Cardiac fibroblast (primary cell): ENCODE measurements around the gene TPRG1L.

Source experiments
- DNase-seq, 2 donors: peaks; one replicate each; pipeline versions ENCODE4 v3.0.0 to v3.0.0-alpha.2; 2010; ENCODE audit warnings: low read depth in 2 of 2
- H3K4me3 ChIP-seq, 2 donors: replicated peaks in 1 of 2; 1 replicate in 1 of 2; 2 replicates in 1 of 2; pipeline ENCODE4 v1.5.1; 2011; ENCODE audit warnings: low read depth in 2 of 2, low read length in 2 of 2, mild to moderate bottlenecking in 2 of 2, moderate library complexity in 1 of 2
- TF ChIP-seq, protein P1 (sequence below): IDR thresholded peaks from one replicate; pipeline ENCODE4 v1.5.1; 2011; ENCODE audit warnings: low read depth, mild to moderate bottlenecking, low read length, inconsistent platforms

The TPRG1L gene

DNA sequence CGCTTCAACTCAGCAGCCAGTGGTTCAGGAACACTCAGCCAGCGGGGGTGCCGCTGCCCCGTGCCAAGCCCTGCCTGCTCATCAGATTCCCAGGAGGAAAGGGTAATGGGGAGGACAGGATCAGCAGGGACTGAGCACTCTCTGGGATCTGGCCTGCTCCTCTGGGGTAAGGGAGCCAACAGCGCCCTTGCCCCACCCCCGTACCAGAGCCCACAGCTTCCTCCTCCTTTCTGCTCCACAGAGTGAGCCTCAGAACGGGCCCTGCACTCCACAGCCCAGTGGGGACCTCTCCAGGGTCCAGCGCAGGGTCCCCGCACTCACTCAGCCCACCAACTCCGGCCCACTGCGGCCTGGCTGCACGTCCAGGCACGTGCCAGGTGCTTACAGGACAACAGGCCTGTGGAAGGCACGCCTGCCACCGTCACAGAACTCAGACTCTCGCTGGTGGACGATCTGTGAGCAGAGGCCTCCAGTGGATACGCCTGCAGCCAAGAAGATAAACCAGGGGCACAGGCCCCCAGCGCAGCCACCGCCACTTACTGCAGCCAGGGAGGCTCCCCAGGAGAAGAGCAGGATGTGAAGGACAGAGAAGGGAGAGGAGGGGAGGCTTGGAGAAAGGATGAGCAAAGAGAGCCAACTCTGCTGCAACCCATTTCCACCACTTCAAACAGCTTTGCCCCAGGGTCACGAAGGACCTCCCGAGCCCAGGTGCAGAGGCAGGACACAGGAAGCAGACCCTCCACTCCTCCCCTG is 15.6 kb upstream of the TPRG1L start:
- DNase-seq: no peak
- TF ChIP-seq, protein P1, sequence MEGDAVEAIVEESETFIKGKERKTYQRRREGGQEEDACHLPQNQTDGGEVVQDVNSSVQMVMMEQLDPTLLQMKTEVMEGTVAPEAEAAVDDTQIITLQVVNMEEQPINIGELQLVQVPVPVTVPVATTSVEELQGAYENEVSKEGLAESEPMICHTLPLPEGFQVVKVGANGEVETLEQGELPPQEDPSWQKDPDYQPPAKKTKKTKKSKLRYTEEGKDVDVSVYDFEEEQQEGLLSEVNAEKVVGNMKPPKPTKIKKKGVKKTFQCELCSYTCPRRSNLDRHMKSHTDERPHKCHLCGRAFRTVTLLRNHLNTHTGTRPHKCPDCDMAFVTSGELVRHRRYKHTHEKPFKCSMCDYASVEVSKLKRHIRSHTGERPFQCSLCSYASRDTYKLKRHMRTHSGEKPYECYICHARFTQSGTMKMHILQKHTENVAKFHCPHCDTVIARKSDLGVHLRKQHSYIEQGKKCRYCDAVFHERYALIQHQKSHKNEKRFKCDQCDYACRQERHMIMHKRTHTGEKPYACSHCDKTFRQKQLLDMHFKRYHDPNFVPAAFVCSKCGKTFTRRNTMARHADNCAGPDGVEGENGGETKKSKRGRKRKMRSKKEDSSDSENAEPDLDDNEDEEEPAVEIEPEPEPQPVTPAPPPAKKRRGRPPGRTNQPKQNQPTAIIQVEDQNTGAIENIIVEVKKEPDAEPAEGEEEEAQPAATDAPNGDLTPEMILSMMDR: no peak
- H3K4me3 ChIP-seq: no peak overlapping the region

DNA sequence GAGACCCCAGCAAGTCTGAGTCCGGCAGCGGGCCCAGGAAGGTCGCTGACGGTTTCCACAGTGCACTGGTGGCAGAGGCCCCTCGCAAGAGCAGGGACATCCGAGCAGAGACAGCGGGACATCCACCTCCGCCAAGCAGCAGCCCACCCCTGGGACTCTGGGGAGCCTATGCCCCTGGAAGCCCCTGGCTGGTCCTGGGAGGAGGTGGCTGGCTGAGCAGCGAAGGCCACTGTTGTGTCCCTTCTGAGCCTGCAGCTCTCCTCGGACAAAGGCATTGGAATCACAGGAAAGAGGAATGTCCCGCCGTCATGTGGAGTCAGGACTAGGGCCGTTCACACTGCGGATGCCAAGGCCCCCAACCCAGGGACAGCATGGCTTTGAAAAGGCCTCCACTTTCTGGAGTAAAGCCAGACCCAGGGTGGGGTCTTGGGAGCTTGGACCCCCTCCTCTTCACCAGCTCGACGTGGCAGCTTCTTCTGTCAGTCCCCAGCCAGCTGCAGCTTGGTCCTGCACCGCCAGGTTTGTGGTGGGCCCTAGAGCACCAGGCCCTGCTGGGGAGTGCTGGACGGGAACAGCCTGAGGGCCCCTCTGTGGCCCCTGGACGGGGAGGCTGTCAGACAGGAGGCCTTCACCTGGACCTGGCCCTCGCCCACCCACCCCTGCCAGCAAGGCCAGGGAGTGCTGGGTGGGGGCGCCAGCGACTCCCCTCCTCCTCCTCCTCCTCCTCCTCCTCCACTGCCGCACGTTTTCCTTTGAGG is 14.9 kb upstream of the TPRG1L start:
- TF ChIP-seq, protein P1: no peak
- no peak overlapping the region for H3K4me3 ChIP-seq
- DNase-seq: no peak

GRCh38 chr1:3610527-3611169 is 14.2 kb upstream of the TPRG1L start:
- TF ChIP-seq, protein P1: no peak
- peak; percentile 19 to 46 for DNase-seq
- peak overlapping the region in 1 of 2 donors; percentile 22 for H3K4me3 ChIP-seq

DNA sequence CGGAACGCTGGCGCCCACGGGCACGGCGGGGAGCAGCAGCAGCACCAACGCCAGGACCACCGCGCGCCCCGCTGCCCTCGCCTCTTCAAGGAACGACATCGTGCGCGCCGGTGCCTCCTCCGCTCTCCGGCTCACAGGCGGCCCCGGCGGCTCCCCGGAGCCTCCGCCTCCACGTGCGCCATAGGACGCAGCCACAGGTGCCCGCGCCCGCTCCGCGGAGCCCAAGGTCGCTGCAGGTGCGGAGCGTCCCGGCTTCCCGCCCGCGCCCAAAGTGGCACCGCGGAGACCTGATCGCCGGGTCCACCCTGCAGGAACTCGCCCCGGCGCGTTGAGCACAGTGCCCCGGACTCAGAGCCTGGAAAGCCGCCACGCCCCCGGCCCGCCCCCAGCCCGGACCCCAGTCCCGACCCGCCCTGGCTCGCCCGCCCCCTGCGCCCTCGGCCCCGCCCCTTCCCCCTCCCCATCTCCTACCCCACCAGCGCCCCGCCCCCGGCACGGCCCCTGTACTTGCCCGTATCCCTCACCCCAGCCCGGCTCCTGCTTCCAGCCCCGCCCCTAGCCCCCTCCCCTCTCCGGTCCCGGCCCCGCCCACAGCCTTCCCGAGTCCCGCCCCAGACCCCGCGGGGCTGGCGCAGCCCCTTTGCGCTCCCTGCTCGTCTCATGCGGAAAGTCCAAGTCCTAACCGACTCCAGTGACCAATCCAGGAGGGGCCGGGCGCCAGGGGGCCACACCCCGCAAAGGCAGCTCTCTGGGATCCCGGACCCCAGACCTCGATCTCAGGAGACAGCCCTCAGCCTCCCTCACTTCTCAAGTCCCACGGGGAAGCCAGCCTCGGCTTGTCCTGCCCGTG is 13.4 kb upstream of the TPRG1L start, which contains the start of gene MEGF6:
Gene MEGF6, minus strand, starts transcription at position 339 of the 850 bp plus-strand sequence. Its CDS starts 240 bp downstream, at position 99.
- TF ChIP-seq, protein P1: no peak
- H3K4me3 ChIP-seq: peak within 1 kb of the TSS in 1 of 2 donors; percentile 22
- peak in 1 of 2 donors; percentile 66 for DNase-seq

DNA sequence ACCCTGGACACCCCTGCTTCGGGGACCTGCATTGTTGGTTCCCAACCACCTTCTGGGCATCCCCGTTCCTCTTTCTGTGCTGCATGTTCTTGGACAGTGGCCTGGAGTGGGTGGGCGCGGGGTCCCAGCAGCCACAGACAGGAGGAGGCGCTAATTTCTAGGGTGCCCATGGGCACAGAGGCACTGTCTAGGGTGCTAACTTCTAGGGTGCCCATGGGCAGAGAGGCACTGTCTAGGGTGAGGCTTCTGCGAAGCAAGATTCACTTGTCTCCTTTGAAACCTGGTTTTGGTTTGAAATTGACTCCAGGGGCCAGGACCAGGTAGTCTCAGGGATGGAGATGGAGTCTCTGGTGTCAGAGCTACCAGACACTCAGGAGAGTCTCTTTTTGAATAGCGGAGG is 12.7 kb upstream of the TPRG1L start:
- TF ChIP-seq, protein P1: no peak
- no peak overlapping the region for H3K4me3 ChIP-seq

More for the DNA sequence above, 12.7 kb upstream of the TPRG1L start:
- DNase-seq: no peak
